Activated naive CD8-positive, alpha-beta T cell (primary cell): ENCODE data around the gene UGT1A3.

Experiments used
- H3K27ac Mint-ChIP-seq: one replicate; pipeline ENCODE4 v1.8.0; 2021; ENCODE audit warnings: mixed read lengths
- H3K27me3 Mint-ChIP-seq: one replicate; pipeline ENCODE4 v1.8.0; 2021; ENCODE audit warnings: mixed read lengths
- H3K36me3 Mint-ChIP-seq: one replicate; pipeline ENCODE4 v1.8.0; 2021; ENCODE audit warnings: mixed read lengths
- H3K4me1 Mint-ChIP-seq: one replicate; pipeline ENCODE4 v1.8.0; 2021; ENCODE audit warnings: low read depth, mixed read lengths
- H3K4me3 Mint-ChIP-seq: one replicate; pipeline ENCODE4 v1.8.0; 2021; ENCODE audit warnings: mild to moderate bottlenecking, mixed read lengths
- H3K9me3 Mint-ChIP-seq: one replicate; pipeline ENCODE4 v1.8.0; 2021; ENCODE audit warnings: low read depth, mixed read lengths

UGT1A3 gene

GRCh38 chr2:233728723-233729301 lies at the start of gene UGT1A3:
UGT1A3 (plus strand) TSS chr2:233729042; CDS start chr2:233729127, 85 bp downstream.
- Mint-ChIP-seq H3K4me1 (no peaks in the 10 kb centered on the region), H3K27ac (no peak within 1 kb of the TSS), H3K4me3 (no peak within 1 kb of the TSS), H3K9me3 (no peaks in the 10 kb centered on the region), H3K36me3 (no peaks in the 10 kb centered on the region), H3K27me3 (peaks cover 9% of the 10 kb centered on the region)

DNA sequence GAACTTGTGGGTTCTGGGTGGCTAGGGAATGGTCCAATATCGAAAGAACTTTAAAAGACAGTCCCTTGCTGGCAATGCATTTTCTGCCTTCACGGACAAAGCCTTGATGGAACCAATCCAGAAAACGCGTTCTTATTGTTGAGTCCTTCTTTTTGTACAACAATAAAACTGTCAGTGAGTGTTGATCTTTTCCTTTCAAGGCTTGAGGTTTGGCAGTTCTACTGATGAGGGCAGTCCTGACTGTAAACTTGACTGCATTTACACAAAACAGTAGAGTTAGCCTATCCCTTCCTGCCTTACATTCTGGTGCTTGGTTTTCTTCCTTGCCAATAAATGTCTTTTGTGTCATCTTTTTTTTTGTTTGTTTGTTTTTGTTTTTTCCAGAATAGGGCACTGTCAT lies 49.6 kb upstream of the UGT1A3 start:
- Mint-ChIP-seq H3K4me1 (no peaks in the 10 kb centered on the region), H3K36me3 (no peaks in the 10 kb centered on the region), H3K27ac (no peak overlapping the region), H3K27me3 (peaks cover 5% of the 10 kb centered on the region), H3K4me3 (no peak overlapping the region), H3K9me3 (no peaks in the 10 kb centered on the region)

- H3K4me3 Mint-ChIP-seq = no peak overlapping the region
- no peak overlapping the region for H3K27ac Mint-ChIP-seq
- peaks cover 5% of the 10 kb centered on the region for H3K27me3 Mint-ChIP-seq
- no peaks in the 10 kb centered on the region for H3K36me3 Mint-ChIP-seq
- no peaks in the 10 kb centered on the region for H3K9me3 Mint-ChIP-seq
- no peaks in the 10 kb centered on the region for H3K4me1 Mint-ChIP-seq
Observed at GRCh38 chr2:233680361-233681045, 48.3 kb upstream of the UGT1A3 start.

- H3K4me3 Mint-ChIP-seq = no peak within 1 kb of the TSS
- no peak within 1 kb of the TSS for H3K27ac Mint-ChIP-seq
- no peaks in the 10 kb centered on the region for H3K36me3 Mint-ChIP-seq
- H3K27me3 Mint-ChIP-seq = peaks cover 3% of the 10 kb centered on the region
- H3K9me3 Mint-ChIP-seq = no peaks in the 10 kb centered on the region
- H3K4me1 Mint-ChIP-seq = no peaks in the 10 kb centered on the region
Observed at GRCh38 chr2:233681521-233682099, 47.2 kb upstream of the UGT1A3 start, which contains the start of gene UGT1A7. UGT1A7 (plus strand) TSS chr2:233681901; CDS start chr2:233681938, 37 bp downstream.

- Mint-ChIP-seq H3K4me1 (no peaks in the 10 kb centered on the region), H3K27me3 (peaks cover 7% of the 10 kb centered on the region), H3K27ac (no peak overlapping the region), H3K9me3 (no peaks in the 10 kb centered on the region), H3K4me3 (no peak overlapping the region), H3K36me3 (no peaks in the 10 kb centered on the region)
Observed at GRCh38 chr2:233684640-233685039, 44.2 kb upstream of the UGT1A3 start.

- Mint-ChIP-seq H3K9me3 (no peaks in the 10 kb centered on the region), H3K27ac (no peak overlapping the region), H3K27me3 (peaks cover 7% of the 10 kb centered on the region), H3K4me1 (no peaks in the 10 kb centered on the region), H3K4me3 (no peak overlapping the region), H3K36me3 (no peaks in the 10 kb centered on the region)
Observed at GRCh38 chr2:233686928-233687327, 41.9 kb upstream of the UGT1A3 start.

- Mint-ChIP-seq H3K4me3 (no peak overlapping the region), H3K27me3 (peaks cover 7% of the 10 kb centered on the region), H3K4me1 (no peaks in the 10 kb centered on the region), H3K27ac (no peak overlapping the region), H3K36me3 (no peaks in the 10 kb centered on the region), H3K9me3 (no peaks in the 10 kb centered on the region)
Observed at GRCh38 chr2:233688341-233688740, 40.5 kb upstream of the UGT1A3 start.

DNA sequence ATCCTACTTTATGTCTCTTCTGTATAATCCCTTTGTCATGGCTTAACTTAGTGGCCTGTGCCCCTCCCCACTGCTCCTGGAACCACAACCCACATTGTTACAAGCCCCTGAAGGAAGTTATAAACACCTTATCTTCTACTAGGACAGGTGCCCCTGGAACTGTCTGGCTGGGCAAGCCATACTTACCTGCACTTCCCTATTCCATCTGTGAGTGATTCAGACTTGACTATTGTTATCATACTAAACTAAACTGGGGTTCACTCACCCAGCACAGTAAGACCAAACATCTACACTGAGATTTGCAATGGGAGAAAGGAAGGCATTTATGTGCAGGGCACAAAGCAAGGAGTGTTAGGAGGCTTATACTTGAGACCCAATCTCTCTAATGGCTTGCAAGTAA lies 39.8 kb upstream of the UGT1A3 start:
- Mint-ChIP-seq H3K9me3 (no peaks in the 10 kb centered on the region), H3K27me3 (peaks cover 7% of the 10 kb centered on the region), H3K4me1 (no peaks in the 10 kb centered on the region), H3K4me3 (no peak overlapping the region), H3K27ac (no peak overlapping the region), H3K36me3 (no peaks in the 10 kb centered on the region)

DNA sequence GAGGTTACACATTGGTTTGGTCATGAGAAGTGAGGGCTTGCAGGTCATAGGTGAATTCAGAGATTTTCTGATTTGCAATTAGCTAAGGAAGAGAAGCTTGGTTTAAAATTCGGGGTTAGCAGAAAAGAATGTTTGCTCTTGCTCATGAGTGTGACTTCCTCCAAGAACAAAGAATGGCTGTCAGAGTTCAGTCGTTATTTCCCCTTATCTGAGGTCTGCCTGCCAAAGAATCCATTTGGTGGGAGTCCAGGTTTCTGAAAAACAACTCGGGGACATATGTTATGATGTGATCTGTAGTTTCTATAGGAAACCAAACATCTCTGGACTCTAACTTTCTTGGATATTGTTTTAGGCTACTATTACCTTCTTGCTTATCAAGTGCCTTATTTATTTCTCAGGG lies 39.3 kb upstream of the UGT1A3 start:
- Mint-ChIP-seq H3K4me3 (no peak overlapping the region), H3K36me3 (no peaks in the 10 kb centered on the region), H3K27ac (no peak overlapping the region), H3K27me3 (peaks cover 7% of the 10 kb centered on the region), H3K9me3 (no peaks in the 10 kb centered on the region), H3K4me1 (no peaks in the 10 kb centered on the region)

GRCh38 chr2:233690444-233690843 lies 38.4 kb upstream of the UGT1A3 start:
- H3K4me1 Mint-ChIP-seq = no peaks in the 10 kb centered on the region
- no peak overlapping the region for H3K4me3 Mint-ChIP-seq
- H3K27me3 Mint-ChIP-seq = peaks cover 7% of the 10 kb centered on the region
- H3K36me3 Mint-ChIP-seq = no peaks in the 10 kb centered on the region
- no peaks in the 10 kb centered on the region for H3K9me3 Mint-ChIP-seq
- no peak overlapping the region for H3K27ac Mint-ChIP-seq

GRCh38 chr2:233691443-233692433 lies 37.1 kb upstream of the UGT1A3 start:
- Mint-ChIP-seq H3K9me3 (no peaks in the 10 kb centered on the region), H3K27me3 (peaks cover 4% of the 10 kb centered on the region), H3K4me3 (no peak overlapping the region), H3K4me1 (no peaks in the 10 kb centered on the region), H3K36me3 (no peaks in the 10 kb centered on the region), H3K27ac (no peak overlapping the region)

DNA sequence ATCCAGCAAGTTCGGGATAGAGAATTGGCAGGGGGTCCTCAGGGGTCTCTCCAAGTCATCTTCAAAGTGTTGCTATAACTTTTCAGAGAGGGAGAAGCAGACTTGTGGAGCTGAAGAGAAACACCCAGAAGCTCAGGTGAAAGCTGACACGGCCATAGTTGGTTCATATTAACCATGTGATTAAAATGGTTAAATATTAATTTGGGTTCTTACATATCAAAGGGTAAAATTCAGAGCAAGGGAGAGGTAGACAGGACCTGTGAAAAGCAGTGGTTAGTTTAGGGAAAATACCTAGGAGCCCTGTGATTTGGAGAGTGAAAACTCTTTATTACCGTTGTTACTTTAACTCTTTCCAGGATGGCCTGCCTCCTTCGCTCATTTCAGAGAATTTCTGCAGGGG lies 36.2 kb upstream of the UGT1A3 start, which contains the start of gene UGT1A6:
Gene UGT1A6, plus strand, starts transcription at position 243 of the 400 bp plus-strand sequence. Its CDS starts 115 bp downstream, at position 358.
- H3K4me3 Mint-ChIP-seq = no peak within 1 kb of the TSS
- H3K9me3 Mint-ChIP-seq = no peaks in the 10 kb centered on the region
- H3K36me3 Mint-ChIP-seq = no peaks in the 10 kb centered on the region
- no peaks in the 10 kb centered on the region for H3K4me1 Mint-ChIP-seq
- H3K27me3 Mint-ChIP-seq = peaks cover 3% of the 10 kb centered on the region
- H3K27ac Mint-ChIP-seq = no peak within 1 kb of the TSS

- H3K4me3 Mint-ChIP-seq = no peak overlapping the region
- H3K27ac Mint-ChIP-seq = no peak overlapping the region
- no peaks in the 10 kb centered on the region for H3K27me3 Mint-ChIP-seq
- no peaks in the 10 kb centered on the region for H3K9me3 Mint-ChIP-seq
- no peaks in the 10 kb centered on the region for H3K4me1 Mint-ChIP-seq
- no peaks in the 10 kb centered on the region for H3K36me3 Mint-ChIP-seq
Observed at GRCh38 chr2:233693963-233694362, 34.9 kb upstream of the UGT1A3 start.

GRCh38 chr2:233698740-233699139 lies 30.1 kb upstream of the UGT1A3 start:
- Mint-ChIP-seq H3K4me1 (no peaks in the 10 kb centered on the region), H3K27ac (no peak overlapping the region), H3K27me3 (no peaks in the 10 kb centered on the region), H3K36me3 (no peaks in the 10 kb centered on the region), H3K9me3 (no peaks in the 10 kb centered on the region), H3K4me3 (no peak overlapping the region)
